ENCODE results near the gene KANK4.

Gene KANK4

GRCh38 chr1:62304515-62304914 lies 14.7 kb downstream of the KANK4 start:
- DNase-seq (ENCODE audit: low spot score): no peak
- TF ChIP-seq, protein P1, sequence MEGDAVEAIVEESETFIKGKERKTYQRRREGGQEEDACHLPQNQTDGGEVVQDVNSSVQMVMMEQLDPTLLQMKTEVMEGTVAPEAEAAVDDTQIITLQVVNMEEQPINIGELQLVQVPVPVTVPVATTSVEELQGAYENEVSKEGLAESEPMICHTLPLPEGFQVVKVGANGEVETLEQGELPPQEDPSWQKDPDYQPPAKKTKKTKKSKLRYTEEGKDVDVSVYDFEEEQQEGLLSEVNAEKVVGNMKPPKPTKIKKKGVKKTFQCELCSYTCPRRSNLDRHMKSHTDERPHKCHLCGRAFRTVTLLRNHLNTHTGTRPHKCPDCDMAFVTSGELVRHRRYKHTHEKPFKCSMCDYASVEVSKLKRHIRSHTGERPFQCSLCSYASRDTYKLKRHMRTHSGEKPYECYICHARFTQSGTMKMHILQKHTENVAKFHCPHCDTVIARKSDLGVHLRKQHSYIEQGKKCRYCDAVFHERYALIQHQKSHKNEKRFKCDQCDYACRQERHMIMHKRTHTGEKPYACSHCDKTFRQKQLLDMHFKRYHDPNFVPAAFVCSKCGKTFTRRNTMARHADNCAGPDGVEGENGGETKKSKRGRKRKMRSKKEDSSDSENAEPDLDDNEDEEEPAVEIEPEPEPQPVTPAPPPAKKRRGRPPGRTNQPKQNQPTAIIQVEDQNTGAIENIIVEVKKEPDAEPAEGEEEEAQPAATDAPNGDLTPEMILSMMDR (IDR thresholded peaks at IDR 0.05; ENCODE audit: borderline replicate concordance, control extremely low read depth, extremely low read depth, insufficient read depth, missing control alignments): no peak
- in situ Hi-C loops (cut with MboI; ENCODE audit: low sequenced_read_pairs, unreplicated experiment): no loop called here

- no peak for DNase-seq (ENCODE audit: low spot score)
- TF ChIP-seq, protein P1 (IDR thresholded peaks at IDR 0.05; ENCODE audit: borderline replicate concordance, control extremely low read depth, extremely low read depth, insufficient read depth, missing control alignments): no peak
- in situ Hi-C loops (cut with MboI; ENCODE audit: low sequenced_read_pairs, unreplicated experiment): no loop called here
These were observed 17.4 kb downstream of the KANK4 start for GRCh38 chr1:62301726-62302390.

DNA sequence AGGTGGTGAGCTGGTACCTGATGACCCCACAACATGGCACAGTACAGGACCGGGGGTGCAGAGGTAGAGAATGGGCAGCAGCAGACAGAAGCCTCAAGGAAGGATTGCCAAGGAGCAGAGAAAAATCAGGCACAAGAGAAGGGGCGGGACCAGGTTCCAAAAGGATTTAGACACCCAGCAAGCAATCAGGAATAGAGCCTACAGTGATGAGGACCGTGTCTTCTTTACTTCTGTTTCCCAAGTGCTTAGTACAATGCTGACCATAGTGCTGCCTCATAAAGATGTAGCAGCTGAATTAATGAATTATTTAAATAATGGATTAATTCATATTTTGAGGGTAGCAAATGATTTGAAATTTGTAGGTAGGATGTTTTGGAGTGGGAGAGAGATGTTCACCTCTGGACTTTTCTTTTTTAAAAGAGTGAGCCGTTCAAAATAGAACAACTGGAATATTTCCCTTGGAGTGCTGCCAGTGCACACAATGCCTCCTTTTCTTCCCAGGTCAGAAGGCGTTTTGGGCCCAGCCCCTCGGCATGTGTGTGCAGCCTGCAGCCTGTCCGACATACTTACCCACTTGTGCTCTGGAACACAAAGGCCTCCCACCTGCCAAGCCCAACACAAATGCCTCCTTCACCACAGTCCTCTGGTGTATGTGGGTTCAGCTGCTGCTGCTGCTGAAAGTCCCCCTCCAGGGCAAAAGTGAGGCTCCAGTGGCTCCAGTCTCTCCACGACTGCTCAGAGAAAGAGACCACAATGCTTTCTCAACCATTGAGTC lies 19.6 kb downstream of the KANK4 start:
- TF ChIP-seq, protein P1 (IDR thresholded peaks at IDR 0.05; ENCODE audit: borderline replicate concordance, control extremely low read depth, extremely low read depth, insufficient read depth, missing control alignments): no peak
- in situ Hi-C loops (cut with MboI; ENCODE audit: low sequenced_read_pairs, unreplicated experiment): no loop called here
- DNase-seq (ENCODE audit: low spot score): no peak

DNA sequence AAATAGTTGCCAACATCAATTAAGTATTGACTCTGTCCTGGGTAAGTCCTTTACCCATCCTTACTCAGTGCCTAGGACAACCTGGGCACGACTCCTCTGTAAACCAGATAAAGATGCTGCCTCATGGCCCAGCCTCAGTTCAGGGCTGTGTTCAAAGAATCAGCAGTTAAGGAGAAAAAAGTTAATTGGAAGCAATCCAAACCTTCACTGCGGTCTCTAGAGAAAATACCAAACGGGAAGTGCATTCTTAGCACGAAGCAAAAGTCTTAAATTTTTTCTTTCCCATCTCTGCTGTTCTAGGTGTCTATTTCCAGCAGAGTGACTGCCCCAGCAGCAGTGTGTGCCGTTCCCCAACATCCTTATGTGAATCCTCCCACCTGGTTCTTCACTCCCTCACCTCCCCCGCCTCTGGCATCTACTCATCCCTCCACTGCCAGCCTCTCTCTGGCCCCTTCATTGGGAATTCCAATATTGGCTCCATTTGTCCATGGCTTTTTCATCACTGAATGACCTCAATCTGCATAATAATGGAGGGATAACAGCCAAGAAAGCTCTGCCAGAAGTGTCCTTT lies 23.2 kb downstream of the KANK4 start:
- TF ChIP-seq, protein P1 (IDR thresholded peaks at IDR 0.05; ENCODE audit: borderline replicate concordance, control extremely low read depth, extremely low read depth, insufficient read depth, missing control alignments): no peak
- in situ Hi-C loops (cut with MboI; ENCODE audit: low sequenced_read_pairs, unreplicated experiment): no loop called here
- DNase-seq (ENCODE audit: low spot score): no peak

DNA sequence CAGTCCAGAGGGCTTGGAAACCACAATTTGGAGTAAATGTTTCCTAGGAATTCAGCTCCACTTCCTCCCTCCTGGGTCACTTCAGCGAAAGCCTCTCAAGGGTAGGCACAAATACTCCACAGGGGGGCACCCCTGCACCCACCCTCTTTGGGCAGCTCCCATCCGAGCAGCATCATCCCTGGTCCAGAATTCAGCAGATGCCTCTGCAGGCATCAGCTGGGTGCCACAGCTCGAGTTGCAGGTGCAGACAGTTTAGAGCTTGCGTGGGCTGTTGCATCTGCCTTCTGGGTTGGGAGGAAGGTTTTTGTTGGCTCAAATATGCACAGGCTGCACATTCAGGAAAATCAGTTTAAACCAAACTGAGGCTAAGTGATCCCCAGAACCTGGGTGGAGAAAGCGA lies 25.0 kb downstream of the KANK4 start:
- DNase-seq (ENCODE audit: low spot score): no peak
- TF ChIP-seq, protein P1 (IDR thresholded peaks at IDR 0.05; ENCODE audit: borderline replicate concordance, control extremely low read depth, extremely low read depth, insufficient read depth, missing control alignments): no peak
- in situ Hi-C loops (cut with MboI; ENCODE audit: low sequenced_read_pairs, unreplicated experiment): no loop called here

DNA sequence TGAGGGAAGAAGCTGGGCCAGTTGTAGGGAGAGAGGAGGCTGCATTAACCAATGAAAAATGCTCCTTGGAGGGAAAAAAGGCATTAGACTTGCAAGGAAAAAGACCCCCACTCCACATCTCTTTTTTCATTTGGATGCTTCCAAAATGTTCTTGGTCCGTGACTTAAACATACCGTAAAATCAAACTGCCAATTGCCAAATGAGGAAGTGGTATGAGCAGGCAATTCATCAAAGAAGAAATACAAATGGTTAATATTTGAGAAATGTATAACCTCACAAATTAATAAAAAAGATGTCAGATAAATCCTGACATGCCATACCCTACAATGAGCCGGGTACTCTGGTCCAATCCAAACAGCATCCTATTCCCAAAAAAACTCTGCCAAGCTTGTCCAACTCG lies 30.6 kb downstream of the KANK4 start:
- in situ Hi-C loops (cut with MboI; ENCODE audit: low sequenced_read_pairs, unreplicated experiment): no loop called here
- TF ChIP-seq, protein P1 (IDR thresholded peaks at IDR 0.05; ENCODE audit: borderline replicate concordance, control extremely low read depth, extremely low read depth, insufficient read depth, missing control alignments): no peak
- DNase-seq (ENCODE audit: low spot score): no peak

All from GM13976 (cell line).